NB4 (cell line): ENCODE results near the gene KHNYN.

ENCODE experiments used
- MYC ChIP-seq: IDR thresholded peaks from 2 replicates; pipeline ENCODE4 v1.6.1; 2011; ENCODE audit warnings: low read depth, low read length
- POLR2A ChIP-seq: IDR thresholded peaks from 2 replicates; pipeline ENCODE4 v1.6.1; 2011; ENCODE audit warnings: mild to moderate bottlenecking; ENCODE audit not compliant: insufficient read length; ENCODE audit errors: extremely low read depth
- TF ChIP-seq, protein P1 (sequence below): IDR thresholded peaks from one replicate; pipeline ENCODE4 v1.5.1; 2012; ENCODE audit warnings: low read depth, low read length
- TF ChIP-seq, protein P2 (sequence below): IDR thresholded peaks from 2 replicates; pipeline ENCODE4 v1.6.1; 2011; ENCODE audit warnings: low read depth, low read length

DNA sequence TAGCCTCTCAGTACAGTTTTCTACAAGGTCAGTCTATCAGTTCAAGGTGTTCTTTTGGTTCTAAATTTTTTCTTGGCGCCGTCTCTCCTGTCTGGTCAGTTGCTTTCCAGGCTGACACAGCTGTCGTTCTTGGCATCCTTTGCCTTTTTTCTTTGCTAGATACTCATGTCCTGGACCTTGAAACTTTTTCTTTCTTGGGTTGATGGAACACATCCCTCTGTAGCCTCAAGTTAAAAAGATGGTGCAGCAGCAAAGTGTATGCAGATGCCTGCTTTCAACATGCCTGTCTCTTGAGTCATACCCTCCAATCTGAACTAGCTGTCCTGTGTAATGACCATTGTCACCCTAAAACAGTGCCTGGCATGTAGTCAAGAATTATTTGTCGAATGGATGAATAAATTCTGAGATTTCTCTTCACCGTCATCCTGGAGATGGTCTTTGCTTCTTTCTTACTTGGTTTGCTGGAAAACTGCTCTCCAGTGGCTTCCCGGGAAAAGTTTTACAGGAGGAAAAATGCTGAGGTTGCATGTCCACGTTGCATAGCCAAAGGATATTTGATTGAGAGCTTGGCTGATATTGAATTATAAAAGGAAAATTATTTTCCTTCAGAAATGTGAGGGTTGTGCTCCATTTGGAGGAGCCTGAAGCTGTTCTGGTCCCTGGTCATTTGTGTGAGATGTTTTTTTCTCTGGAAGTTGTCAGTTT is 26.3 kb upstream of the KHNYN start:
- TF ChIP-seq, protein P1, sequence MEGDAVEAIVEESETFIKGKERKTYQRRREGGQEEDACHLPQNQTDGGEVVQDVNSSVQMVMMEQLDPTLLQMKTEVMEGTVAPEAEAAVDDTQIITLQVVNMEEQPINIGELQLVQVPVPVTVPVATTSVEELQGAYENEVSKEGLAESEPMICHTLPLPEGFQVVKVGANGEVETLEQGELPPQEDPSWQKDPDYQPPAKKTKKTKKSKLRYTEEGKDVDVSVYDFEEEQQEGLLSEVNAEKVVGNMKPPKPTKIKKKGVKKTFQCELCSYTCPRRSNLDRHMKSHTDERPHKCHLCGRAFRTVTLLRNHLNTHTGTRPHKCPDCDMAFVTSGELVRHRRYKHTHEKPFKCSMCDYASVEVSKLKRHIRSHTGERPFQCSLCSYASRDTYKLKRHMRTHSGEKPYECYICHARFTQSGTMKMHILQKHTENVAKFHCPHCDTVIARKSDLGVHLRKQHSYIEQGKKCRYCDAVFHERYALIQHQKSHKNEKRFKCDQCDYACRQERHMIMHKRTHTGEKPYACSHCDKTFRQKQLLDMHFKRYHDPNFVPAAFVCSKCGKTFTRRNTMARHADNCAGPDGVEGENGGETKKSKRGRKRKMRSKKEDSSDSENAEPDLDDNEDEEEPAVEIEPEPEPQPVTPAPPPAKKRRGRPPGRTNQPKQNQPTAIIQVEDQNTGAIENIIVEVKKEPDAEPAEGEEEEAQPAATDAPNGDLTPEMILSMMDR = no peak
- TF ChIP-seq POLR2A = no peak
- no peak for TF ChIP-seq MYC
- TF ChIP-seq, protein P2, sequence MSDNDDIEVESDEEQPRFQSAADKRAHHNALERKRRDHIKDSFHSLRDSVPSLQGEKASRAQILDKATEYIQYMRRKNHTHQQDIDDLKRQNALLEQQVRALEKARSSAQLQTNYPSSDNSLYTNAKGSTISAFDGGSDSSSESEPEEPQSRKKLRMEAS = no peak
